GM19238 (cell line): ENCODE measurements around the gene BCAS3.

Experiments used
- DNase-seq: peaks from one replicate; pipeline ENCODE4 v3.0.0; 2011; ENCODE audit warnings: low spot score; ENCODE audit not compliant: insufficient read length

BCAS3 gene

GRCh38 chr17:61309362-61310256 is 632.0 kb downstream of the BCAS3 start:
- DNase-seq, result no peak

DNA sequence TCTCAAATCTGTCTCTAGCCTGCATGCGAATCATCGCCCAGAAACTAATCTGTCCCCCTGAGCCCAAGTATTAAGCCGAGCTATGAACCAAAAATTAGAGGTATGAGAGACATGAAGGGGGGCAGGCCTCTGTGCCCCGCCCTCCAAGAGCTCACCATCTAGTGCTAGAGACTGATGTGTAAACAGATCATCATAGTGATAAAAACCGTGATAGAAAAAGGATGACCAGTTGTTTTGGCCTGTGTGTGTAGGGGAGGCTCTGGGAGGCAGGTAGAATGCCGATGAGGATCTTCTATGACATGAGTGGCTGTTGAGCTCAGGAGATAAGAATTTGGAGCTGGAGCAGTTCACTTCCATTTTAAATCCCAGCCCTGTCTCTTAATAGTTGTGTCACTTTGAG is 632.9 kb downstream of the BCAS3 start:
- DNase-seq, result no peak

GRCh38 chr17:61312406-61313295 is 635.0 kb downstream of the BCAS3 start:
- no peak for DNase-seq

GRCh38 chr17:61313461-61314326 is 636.0 kb downstream of the BCAS3 start:
- no peak for DNase-seq

GRCh38 chr17:61314368-61315078 is 636.9 kb downstream of the BCAS3 start:
- DNase-seq, result no peak

DNA sequence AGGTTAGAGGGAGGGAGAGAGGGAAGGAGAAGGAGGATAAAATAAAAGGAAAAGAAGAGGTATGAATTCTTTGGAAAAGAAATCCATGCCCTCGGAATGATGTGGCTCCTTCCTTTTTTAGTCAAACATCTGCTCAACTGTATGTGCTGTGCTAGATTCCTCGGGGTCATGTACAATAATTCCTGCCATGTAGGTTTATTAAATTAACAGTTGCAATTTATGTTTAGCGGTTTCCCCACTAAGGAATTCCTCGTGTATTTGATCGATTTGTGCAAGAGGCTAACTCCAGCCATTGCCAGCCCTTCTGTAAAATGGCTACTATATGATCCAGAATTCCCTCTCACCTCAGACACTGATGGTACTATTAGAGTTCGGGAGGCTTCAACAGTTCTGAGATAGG is 639.0 kb downstream of the BCAS3 start:
- DNase-seq, result no peak

- no peak for DNase-seq
Observed at GRCh38 chr17:61317779-61318178, 640.1 kb downstream of the BCAS3 start.

GRCh38 chr17:61318684-61319098 is 641.0 kb downstream of the BCAS3 start:
- no peak for DNase-seq

DNA sequence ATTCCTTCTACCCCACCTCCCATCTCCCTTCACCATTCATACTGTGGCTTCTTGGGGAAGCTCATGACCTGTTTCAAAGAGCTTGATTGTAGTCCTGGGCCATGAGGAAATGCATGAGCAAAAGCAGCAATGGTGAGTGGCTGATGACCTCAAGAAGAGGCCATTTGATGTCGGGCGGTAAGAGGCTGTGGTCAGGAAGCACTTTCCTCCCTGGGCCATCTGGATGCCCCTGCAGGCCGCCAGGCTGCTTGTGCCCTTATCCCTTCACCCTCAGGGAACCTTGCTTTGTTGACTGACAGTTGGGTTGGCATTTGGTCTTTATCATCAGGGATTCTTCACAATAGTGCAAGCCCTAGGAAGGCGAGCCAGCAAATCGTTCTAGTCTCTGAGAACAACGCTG is 643.7 kb downstream of the BCAS3 start:
- no peak for DNase-seq

DNA sequence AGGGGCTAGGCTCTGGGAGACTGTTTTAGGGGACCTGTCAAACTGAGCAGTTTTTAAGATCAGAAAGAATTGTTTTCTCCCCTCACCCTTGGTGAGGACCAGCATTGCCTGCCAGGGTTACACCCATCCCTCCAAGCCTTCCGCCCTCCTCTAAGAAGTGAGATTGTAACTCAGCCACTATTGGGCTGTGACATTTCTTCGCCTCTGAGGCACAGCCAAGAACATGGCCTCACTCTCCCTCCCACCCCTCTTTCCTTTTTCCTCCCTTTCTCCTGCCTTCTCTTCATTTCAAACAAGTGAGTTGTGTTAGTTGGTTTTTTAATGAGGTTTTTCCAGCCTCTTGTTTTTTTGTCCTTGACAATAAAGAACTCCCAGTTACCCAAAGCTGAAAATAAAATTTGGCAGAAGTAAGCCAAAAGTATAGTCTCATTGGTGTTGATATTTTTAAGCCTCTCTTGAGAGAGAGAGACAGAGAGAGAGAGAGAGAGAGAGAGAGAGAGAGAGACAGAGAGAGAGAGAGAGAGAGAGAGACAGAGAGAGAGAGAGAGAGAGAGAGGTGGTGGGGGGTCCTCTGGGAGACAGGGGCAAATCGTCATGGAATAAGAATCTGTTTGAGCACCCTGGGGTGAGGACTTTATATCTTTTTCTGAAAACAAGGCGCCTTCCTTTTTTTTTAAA is 644.8 kb downstream of the BCAS3 start:
- DNase-seq, result no peak

DNA sequence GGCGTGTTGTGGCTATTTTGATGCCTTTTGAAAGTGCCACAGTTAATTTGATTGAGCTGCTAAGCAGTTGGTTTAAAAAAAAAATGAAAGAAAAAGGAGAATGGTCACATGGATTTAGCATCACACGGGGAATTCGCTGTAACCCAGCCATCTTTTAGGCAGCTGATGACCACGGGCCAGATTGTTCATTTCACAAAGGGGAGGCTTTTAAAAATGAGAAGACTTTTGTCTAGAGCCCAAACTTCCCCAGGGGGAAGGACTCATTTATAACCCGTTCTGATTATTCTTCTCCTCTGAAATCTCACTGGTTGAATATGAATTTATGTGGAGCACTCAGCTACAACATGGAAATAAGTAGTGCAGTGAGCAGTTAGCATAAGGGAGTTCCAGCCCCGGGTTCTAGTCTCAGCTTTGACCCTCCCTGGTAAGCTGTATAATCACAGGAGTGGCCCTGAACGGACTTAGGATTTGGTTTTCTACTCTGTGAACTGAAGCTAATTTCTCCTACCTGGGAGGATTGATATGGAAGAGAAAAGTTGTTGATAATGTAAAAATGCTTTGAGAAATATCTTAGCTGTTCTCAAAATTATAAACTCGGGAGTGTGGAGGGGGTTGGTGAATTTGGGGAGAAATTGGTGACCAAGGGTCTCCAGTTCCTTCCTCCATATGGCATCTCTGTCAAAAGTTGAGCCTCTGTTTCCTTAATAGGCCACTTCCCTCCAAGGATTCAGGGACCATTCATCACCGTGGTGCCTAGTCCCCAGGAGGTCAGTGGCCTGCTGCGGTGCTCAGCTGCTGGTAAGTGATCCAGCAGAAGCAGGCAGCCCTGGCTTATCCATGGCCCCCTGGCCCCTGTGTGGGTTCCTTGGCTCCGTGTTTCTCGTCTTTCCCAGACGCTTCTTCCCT is 645.6 kb downstream of the BCAS3 start:
- no peak for DNase-seq

DNA sequence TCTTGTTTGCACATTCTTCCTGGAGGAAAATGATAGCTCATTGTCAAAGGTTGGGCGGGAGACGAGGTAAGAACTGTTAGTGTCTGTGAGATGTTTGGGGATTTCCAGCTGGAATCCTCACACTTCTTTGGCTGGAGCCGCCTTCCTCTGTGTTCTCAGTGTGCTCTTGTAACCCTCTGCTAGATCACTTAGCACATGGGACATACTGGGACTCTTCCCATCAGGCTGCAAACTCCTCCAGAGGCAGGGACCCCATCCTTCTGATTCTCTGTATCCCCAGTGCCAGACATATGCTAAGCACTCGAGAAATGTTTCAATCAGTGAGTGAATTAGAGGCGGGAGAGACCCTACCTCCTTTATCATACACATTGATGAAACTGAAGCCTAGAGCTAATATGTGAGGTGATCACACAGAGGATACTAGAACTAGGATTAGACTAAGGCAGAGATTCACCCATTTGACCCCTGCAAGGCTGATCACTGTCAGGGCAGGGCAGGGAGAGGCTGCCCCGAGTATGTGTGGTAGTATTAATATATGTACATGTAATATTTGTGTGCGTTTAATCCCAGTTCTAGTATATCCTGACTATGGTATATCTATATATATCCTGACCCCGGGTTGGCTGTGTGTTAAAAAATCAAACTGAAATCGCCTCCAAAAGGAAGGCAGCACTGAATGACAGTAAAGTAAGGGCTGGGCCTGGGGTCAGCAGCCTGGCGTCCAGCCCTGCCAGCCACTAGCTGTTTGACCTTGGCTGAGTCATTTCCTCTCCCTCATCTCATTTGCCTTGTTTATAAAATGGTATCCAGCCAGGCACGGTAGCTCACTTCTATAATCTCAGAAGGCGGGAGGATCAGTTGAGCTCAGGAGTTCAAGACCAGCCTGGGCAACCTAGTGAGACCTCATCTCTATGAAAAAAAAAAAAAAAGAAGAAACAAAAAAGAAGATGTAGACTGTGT is 646.5 kb downstream of the BCAS3 start:
- DNase-seq, result no peak

GRCh38 chr17:61324950-61325349 is 647.3 kb downstream of the BCAS3 start:
- DNase-seq, result no peak

DNA sequence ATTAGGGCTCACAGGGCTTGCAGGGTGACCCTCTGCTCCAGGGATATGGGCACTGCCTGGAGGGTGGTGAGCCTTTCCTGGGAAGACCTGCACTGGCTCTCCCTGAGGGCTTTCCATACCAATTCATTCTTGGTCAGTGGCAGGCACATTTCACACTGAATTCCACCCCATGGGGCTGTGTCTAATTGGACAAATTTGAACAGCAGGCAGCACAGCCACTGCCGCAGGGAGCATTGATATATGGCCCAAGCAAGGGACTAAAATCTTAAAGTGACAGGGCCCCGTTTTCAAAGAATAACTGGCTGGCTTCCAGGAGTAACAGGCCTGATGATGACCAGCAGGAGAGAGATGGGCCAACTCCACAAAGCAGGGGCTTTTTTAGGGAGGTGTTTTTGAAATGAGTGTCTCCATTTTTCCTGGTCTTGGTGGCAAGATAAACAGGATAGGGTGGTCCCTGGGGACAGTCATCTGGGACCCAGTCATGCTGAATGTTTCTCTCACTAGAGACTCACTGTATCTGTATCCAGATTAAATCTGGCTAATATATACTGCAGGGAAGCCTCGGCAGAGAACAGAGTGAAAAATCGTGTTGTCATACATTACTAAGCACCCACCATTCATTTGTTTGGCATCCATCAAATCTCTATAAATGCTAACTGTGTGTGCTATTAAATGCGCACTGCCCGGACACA is 647.9 kb downstream of the BCAS3 start:
- no peak for DNase-seq

- no peak for DNase-seq
Observed at GRCh38 chr17:61326330-61326729, 648.7 kb downstream of the BCAS3 start.

DNA sequence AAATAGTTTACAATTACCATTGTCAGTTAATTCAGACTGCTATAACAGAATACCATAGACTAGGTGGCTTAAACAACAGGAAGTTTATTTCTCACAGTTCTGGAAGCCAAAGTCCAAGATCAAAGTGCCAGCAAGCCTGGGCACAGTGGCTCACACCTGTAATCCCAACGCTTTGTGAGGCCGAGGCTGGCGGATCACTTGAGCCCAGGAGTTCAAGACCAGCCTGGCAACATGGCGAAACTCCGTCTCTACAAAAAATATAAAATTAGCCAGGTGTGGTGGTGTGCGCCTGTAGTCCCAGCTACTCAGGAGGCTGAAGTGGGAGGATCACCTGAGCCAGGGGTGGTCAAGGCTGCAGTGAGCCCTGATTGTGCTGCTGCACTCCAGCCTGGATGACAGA is 650.7 kb downstream of the BCAS3 start:
- no peak for DNase-seq
